DND-41 (cell line): Measurements from ENCODE around the gene SND1.

Experiments
- EZH2 ChIP-seq: IDR thresholded peaks from 3 replicates; pipeline ENCODE4 v1.6.1; 2012; ENCODE audit warnings: borderline replicate concordance, low read depth, mild to moderate bottlenecking, moderate library complexity, low read length, inconsistent platforms; ENCODE audit not compliant: severe bottlenecking
- TF ChIP-seq, protein P1 (sequence below): IDR thresholded peaks from 2 replicates; pipeline ENCODE4 v1.5.1; 2012; ENCODE audit warnings: borderline replicate concordance, low read length, moderate library complexity, mild to moderate bottlenecking; ENCODE audit not compliant: poor library complexity, severe bottlenecking; ENCODE audit errors: extremely low read depth

DNA sequence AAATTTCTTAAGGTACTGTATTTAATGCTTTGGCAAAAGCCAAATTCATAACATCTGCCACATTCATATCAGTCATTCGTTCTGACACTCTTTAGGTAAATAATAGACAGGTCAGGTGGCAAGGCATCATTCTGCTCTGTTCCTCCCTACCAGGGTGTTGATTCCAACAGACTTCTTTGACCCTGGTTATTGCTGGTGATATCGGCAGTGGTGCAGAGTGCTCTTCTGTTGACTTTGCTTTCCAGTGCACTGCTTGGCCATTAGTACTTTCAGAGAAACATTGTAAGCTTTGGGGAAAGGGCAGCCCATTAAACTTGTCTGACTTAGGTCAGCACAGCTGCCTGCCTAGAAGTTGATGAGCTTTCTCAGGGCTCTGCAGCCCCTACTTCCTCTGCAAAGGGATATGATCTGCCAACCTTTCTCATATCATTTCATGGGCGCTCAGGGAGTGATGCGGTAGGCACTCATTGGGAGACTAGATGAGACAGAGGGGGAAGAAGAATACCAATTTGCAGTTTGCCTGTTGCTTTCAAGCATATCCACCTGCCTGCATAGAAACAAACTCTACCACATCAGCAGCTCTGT lies 240.0 kb downstream of the SND1 start:
- TF ChIP-seq, protein P1, sequence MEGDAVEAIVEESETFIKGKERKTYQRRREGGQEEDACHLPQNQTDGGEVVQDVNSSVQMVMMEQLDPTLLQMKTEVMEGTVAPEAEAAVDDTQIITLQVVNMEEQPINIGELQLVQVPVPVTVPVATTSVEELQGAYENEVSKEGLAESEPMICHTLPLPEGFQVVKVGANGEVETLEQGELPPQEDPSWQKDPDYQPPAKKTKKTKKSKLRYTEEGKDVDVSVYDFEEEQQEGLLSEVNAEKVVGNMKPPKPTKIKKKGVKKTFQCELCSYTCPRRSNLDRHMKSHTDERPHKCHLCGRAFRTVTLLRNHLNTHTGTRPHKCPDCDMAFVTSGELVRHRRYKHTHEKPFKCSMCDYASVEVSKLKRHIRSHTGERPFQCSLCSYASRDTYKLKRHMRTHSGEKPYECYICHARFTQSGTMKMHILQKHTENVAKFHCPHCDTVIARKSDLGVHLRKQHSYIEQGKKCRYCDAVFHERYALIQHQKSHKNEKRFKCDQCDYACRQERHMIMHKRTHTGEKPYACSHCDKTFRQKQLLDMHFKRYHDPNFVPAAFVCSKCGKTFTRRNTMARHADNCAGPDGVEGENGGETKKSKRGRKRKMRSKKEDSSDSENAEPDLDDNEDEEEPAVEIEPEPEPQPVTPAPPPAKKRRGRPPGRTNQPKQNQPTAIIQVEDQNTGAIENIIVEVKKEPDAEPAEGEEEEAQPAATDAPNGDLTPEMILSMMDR, result no peak
- no peak for TF ChIP-seq EZH2
